Nephron (organoid): ENCODE measurements around the gene GRIN2C.

Source experiments
- H3K27ac Mint-ChIP-seq, 3 experiments: 2 replicates each; pipeline ENCODE4 v1.8.0; 2020; ENCODE audit warnings: mixed read lengths in 3 of 3, mild to moderate bottlenecking in 2 of 3, moderate library complexity in 1 of 3
- H3K27me3 Mint-ChIP-seq: 2 replicates; pipeline ENCODE4 v1.8.0; 2021; ENCODE audit warnings: low read depth, mild to moderate bottlenecking, moderate library complexity, mixed read lengths
- H3K36me3 Mint-ChIP-seq: 2 replicates; pipeline ENCODE4 v1.8.0; 2020; ENCODE audit warnings: low read depth, mixed read lengths
- H3K4me1 Mint-ChIP-seq: 2 replicates; pipeline ENCODE4 v1.8.0; 2020; ENCODE audit warnings: mixed read lengths
- H3K4me3 Mint-ChIP-seq, 3 experiments: 2 replicates each; pipeline ENCODE4 v1.8.0; 2020; ENCODE audit warnings: mild to moderate bottlenecking in 3 of 3, mixed read lengths in 3 of 3, moderate library complexity in 2 of 3
- H3K9me3 Mint-ChIP-seq: 2 replicates; pipeline ENCODE4 v1.8.0; 2020; ENCODE audit warnings: mixed read lengths
- TF ChIP-seq, protein P1 (sequence below), 3 experiments: fragments of 200-600 bp; sonication (generic); IDR thresholded peaks; one replicate each; pipeline ENCODE4 v1.5.0; 2021; ENCODE audit warnings: antibody characterized with exemption in 3 of 3; ENCODE audit not compliant: unreplicated experiment in 3 of 3

The GRIN2C gene

DNA sequence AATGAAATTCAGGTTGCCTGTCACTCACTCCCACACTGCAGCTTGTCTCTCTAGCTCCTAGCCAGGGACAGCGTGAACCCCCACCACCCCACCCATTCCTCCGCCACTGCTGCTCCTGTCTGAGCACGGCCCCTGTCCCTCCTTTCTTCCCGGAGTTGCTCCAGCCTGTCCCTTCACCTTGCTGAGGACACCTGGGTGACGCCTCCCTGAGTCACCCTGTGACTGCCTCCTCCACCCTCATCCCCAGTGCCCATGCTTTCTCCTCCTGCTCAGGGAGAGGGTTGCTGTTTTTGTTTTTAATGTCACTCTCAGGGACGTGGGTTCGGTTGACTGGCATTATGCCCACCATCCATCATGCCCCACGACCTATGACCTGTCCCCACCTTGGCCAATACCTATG, 57.8 kb downstream of the GRIN2C start:
- no peaks in the 10 kb centered on the region for H3K9me3 Mint-ChIP-seq
- TF ChIP-seq, protein P1, sequence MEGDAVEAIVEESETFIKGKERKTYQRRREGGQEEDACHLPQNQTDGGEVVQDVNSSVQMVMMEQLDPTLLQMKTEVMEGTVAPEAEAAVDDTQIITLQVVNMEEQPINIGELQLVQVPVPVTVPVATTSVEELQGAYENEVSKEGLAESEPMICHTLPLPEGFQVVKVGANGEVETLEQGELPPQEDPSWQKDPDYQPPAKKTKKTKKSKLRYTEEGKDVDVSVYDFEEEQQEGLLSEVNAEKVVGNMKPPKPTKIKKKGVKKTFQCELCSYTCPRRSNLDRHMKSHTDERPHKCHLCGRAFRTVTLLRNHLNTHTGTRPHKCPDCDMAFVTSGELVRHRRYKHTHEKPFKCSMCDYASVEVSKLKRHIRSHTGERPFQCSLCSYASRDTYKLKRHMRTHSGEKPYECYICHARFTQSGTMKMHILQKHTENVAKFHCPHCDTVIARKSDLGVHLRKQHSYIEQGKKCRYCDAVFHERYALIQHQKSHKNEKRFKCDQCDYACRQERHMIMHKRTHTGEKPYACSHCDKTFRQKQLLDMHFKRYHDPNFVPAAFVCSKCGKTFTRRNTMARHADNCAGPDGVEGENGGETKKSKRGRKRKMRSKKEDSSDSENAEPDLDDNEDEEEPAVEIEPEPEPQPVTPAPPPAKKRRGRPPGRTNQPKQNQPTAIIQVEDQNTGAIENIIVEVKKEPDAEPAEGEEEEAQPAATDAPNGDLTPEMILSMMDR (IDR thresholded peaks at IDR 0.05; ENCODE audit: unreplicated experiment in 3 of 3), result no peak
- H3K36me3 Mint-ChIP-seq, result peaks cover 36% of the 10 kb centered on the region
- H3K27me3 Mint-ChIP-seq, result peaks cover 13% of the 10 kb centered on the region
- no peak overlapping the region for H3K4me3 Mint-ChIP-seq
- H3K4me1 Mint-ChIP-seq, result peaks cover 5% of the 10 kb centered on the region
- H3K27ac Mint-ChIP-seq, result no peak overlapping the region

DNA sequence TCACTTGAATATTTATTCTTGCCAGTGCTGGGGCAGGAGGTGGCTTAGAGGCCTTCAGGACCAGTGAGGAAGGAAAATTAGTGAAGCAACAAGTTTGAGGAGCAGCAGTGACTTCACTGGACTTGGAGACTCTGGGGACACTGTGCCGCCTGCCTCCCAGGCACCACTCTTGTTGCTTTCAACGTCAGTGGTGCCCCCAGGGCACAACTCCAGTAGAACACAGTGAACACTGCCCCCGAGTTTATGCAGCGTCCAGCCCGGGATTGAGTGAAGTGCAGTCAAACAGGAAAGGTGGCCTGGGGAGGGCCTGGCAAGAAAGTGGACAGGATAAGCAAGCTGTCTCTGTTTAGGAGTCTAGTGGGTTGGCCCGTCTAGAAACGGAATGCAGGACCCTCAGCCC, 59.2 kb downstream of the GRIN2C start:
- Mint-ChIP-seq H3K9me3 (no peaks in the 10 kb centered on the region), H3K4me1 (peaks cover 5% of the 10 kb centered on the region), H3K4me3 (no peak overlapping the region), H3K27me3 (peaks cover 13% of the 10 kb centered on the region), H3K27ac (no peak overlapping the region), H3K36me3 (peaks cover 42% of the 10 kb centered on the region)
- TF ChIP-seq, protein P1 (IDR thresholded peaks at IDR 0.05; ENCODE audit: unreplicated experiment in 3 of 3), result no peak

DNA sequence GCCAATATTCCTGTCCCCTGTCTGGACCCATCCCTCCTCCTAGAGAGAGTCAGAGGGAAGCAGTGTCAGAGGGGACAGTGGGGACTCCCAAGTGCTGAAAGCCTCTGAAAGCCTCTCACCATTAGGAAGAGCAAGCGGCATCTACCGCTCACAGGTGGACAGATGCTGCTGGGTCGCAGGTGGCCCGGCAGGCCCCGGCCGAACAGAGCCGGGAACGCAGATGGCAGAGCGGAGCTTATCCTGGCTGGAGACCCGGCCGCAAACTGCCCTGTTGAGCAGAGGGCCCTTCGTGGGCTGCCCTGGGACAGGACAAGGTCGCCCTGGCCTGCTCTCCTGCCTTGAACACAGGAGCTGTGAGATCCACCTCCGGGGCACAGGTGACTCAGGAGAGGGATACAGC, 60.6 kb downstream of the GRIN2C start:
- Mint-ChIP-seq H3K27me3 (peaks cover 11% of the 10 kb centered on the region), H3K36me3 (peaks cover 51% of the 10 kb centered on the region), H3K9me3 (no peaks in the 10 kb centered on the region), H3K4me3 (no peak overlapping the region), H3K27ac (no peak overlapping the region), H3K4me1 (peaks cover 4% of the 10 kb centered on the region)
- TF ChIP-seq, protein P1 (IDR thresholded peaks at IDR 0.05; ENCODE audit: unreplicated experiment in 3 of 3), result no peak

DNA sequence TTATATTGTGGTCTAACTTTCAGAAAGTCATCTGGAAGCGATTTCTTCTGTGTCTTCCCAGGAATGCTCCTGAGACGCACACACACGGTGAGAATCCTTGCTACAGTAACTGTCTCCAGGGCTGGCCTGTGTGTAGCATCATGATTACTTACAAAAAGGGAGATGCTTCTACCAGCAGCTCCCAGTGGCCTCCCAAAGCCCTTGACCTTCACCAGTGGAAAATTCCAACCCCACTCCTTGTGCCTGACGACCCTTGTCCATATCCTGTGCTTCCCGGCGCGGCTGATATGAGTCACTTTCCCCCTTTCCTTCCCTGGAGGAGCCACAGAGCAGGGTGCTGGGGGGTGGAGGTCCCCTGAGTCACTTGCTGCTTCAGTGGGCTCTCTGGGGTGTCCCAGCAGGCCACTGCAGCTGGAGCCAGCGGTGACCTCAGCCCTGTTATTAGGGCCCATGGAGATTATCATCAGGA, 61.4 kb downstream of the GRIN2C start:
- H3K9me3 Mint-ChIP-seq, result no peaks in the 10 kb centered on the region
- H3K4me1 Mint-ChIP-seq, result no peaks in the 10 kb centered on the region
- peaks cover 10% of the 10 kb centered on the region for H3K27me3 Mint-ChIP-seq
- no peak overlapping the region for H3K27ac Mint-ChIP-seq
- TF ChIP-seq, protein P1 (IDR thresholded peaks at IDR 0.05; ENCODE audit: unreplicated experiment in 3 of 3), result no peak
- H3K36me3 Mint-ChIP-seq, result peaks cover 47% of the 10 kb centered on the region
- no peak overlapping the region for H3K4me3 Mint-ChIP-seq

DNA sequence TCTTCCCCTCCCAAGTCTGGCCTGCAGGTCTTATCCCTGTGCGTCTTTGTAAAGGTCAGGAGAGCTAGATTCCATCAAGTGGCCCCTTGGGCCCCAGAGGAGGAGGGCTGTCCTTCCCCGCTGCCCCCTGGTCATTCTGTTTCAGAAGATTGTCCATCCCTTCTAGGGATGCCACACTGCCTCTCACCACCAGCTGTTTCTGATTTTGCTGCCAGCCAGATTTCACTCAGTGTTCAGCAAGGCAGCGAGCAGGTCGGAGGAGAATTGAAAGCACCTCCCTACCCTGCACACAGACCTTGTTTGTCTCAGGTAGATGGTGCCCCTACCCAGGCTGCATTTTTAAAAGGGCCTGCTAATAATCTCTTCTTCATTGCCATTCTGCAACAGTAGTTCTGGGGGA, 61.9 kb downstream of the GRIN2C start:
- Mint-ChIP-seq H3K27ac (no peak overlapping the region), H3K27me3 (peaks cover 10% of the 10 kb centered on the region), H3K4me1 (no peaks in the 10 kb centered on the region), H3K4me3 (no peak overlapping the region), H3K9me3 (no peaks in the 10 kb centered on the region), H3K36me3 (peaks cover 51% of the 10 kb centered on the region)
- TF ChIP-seq, protein P1 (IDR thresholded peaks at IDR 0.05; ENCODE audit: unreplicated experiment in 3 of 3), result no peak

DNA sequence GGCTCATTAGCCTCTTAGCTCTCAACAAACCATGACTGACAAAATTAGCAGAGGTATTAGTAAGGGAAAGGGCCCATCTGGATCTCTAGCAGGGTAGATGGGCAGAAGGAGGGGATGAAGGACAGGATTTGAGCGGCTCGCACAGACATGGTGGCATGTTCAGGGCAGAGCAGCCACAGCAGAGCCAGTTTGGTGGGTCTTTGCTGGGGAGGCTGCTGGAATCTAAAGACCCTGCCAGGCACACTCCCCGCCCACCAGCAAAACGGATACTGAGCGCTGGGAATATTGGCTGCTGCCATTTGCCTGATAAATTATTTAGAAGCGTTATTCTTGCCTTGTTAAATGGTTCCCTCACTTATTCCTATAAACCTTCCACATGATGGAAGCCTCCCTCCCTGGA, 62.8 kb downstream of the GRIN2C start:
- H3K27me3 Mint-ChIP-seq, result peaks cover 10% of the 10 kb centered on the region
- H3K27ac Mint-ChIP-seq, result no peak overlapping the region
- TF ChIP-seq, protein P1 (IDR thresholded peaks at IDR 0.05; ENCODE audit: unreplicated experiment in 3 of 3), result no peak
- H3K36me3 Mint-ChIP-seq, result peaks cover 51% of the 10 kb centered on the region
- no peak overlapping the region for H3K4me3 Mint-ChIP-seq
- H3K9me3 Mint-ChIP-seq, result no peaks in the 10 kb centered on the region
- no peaks in the 10 kb centered on the region for H3K4me1 Mint-ChIP-seq
